HCT116 (cell line): Measurements from ENCODE around the gene THAP2.

Experiments used
- TCF7L2 ChIP-seq: IDR thresholded peaks from 2 replicates; pipeline ENCODE4 v1.7.0; 2011; ENCODE audit warnings: borderline replicate concordance, inconsistent platforms; ENCODE audit not compliant: insufficient read depth, insufficient read length; ENCODE audit errors: extremely low read depth
- TF ChIP-seq, protein P1 (sequence below): IDR thresholded peaks from 2 replicates; pipeline ENCODE4 v1.6.1; 2012; ENCODE audit warnings: low read depth
- TF ChIP-seq, protein P2 (sequence below), 3 experiments: fragments of 200-600 bp in 1 of 3; sonication (generic) in 1 of 3; IDR thresholded peaks in 2 of 3; conservative IDR thresholded peaks in 1 of 3; 2 replicates each; pipeline ENCODE4 v1.5.1; 2012 to 2017; ENCODE audit warnings: low read depth in 2 of 3, low read length in 2 of 3, antibody characterized with exemption in 1 of 3, borderline replicate concordance in 1 of 3, control low read depth in 1 of 3, mild to moderate bottlenecking in 1 of 3, mixed read lengths in 1 of 3, mixed run types in 1 of 3, moderate library complexity in 1 of 3; ENCODE audit not compliant: insufficient read depth in 1 of 3

GRCh38 chr12:71703206-71703605 lies 39.1 kb downstream of the THAP2 start:
- TF ChIP-seq, protein P1, sequence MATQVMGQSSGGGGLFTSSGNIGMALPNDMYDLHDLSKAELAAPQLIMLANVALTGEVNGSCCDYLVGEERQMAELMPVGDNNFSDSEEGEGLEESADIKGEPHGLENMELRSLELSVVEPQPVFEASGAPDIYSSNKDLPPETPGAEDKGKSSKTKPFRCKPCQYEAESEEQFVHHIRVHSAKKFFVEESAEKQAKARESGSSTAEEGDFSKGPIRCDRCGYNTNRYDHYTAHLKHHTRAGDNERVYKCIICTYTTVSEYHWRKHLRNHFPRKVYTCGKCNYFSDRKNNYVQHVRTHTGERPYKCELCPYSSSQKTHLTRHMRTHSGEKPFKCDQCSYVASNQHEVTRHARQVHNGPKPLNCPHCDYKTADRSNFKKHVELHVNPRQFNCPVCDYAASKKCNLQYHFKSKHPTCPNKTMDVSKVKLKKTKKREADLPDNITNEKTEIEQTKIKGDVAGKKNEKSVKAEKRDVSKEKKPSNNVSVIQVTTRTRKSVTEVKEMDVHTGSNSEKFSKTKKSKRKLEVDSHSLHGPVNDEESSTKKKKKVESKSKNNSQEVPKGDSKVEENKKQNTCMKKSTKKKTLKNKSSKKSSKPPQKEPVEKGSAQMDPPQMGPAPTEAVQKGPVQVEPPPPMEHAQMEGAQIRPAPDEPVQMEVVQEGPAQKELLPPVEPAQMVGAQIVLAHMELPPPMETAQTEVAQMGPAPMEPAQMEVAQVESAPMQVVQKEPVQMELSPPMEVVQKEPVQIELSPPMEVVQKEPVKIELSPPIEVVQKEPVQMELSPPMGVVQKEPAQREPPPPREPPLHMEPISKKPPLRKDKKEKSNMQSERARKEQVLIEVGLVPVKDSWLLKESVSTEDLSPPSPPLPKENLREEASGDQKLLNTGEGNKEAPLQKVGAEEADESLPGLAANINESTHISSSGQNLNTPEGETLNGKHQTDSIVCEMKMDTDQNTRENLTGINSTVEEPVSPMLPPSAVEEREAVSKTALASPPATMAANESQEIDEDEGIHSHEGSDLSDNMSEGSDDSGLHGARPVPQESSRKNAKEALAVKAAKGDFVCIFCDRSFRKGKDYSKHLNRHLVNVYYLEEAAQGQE, result no peak
- TF ChIP-seq, protein P2, sequence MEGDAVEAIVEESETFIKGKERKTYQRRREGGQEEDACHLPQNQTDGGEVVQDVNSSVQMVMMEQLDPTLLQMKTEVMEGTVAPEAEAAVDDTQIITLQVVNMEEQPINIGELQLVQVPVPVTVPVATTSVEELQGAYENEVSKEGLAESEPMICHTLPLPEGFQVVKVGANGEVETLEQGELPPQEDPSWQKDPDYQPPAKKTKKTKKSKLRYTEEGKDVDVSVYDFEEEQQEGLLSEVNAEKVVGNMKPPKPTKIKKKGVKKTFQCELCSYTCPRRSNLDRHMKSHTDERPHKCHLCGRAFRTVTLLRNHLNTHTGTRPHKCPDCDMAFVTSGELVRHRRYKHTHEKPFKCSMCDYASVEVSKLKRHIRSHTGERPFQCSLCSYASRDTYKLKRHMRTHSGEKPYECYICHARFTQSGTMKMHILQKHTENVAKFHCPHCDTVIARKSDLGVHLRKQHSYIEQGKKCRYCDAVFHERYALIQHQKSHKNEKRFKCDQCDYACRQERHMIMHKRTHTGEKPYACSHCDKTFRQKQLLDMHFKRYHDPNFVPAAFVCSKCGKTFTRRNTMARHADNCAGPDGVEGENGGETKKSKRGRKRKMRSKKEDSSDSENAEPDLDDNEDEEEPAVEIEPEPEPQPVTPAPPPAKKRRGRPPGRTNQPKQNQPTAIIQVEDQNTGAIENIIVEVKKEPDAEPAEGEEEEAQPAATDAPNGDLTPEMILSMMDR (IDR thresholded peaks at IDR 0.05 in 2 of 3, conservative IDR thresholded peaks at IDR 0.05 in 1 of 3; ENCODE audit: borderline replicate concordance in 1 of 3, insufficient read depth in 1 of 3, low read depth in 2 of 3, low read length in 2 of 3), result no peak
- no peak for TF ChIP-seq TCF7L2
